ENCODE measurements around the gene ADAR.

GRCh38 chr1:154598871-154599635 lies 8.9 kb downstream of the ADAR start:
- TF ChIP-seq, protein P1, sequence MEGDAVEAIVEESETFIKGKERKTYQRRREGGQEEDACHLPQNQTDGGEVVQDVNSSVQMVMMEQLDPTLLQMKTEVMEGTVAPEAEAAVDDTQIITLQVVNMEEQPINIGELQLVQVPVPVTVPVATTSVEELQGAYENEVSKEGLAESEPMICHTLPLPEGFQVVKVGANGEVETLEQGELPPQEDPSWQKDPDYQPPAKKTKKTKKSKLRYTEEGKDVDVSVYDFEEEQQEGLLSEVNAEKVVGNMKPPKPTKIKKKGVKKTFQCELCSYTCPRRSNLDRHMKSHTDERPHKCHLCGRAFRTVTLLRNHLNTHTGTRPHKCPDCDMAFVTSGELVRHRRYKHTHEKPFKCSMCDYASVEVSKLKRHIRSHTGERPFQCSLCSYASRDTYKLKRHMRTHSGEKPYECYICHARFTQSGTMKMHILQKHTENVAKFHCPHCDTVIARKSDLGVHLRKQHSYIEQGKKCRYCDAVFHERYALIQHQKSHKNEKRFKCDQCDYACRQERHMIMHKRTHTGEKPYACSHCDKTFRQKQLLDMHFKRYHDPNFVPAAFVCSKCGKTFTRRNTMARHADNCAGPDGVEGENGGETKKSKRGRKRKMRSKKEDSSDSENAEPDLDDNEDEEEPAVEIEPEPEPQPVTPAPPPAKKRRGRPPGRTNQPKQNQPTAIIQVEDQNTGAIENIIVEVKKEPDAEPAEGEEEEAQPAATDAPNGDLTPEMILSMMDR (IDR thresholded peaks at IDR 0.05; ENCODE audit: borderline replicate concordance, extremely low read depth, low read length, poor library complexity, severe bottlenecking) = no peak
- TF ChIP-seq EZH2 (IDR thresholded peaks at IDR 0.05; ENCODE audit: borderline replicate concordance, low read depth, low read length, severe bottlenecking) = no peak

Data from DND-41 (cell line).